Neural cell (in vitro differentiated cells): Measurements from ENCODE around the gene CNNM1. TPM values are rescaled to one million over a fixed set of nuclear protein-coding genes. Genes with fewer than 3 reads are reported as not detected.

ENCODE experiments used
- H2AFZ ChIP-seq: fragments of 200-600, 300-800 bp; sonication (generic), shearing (Covaris generic); 2 replicates; pipeline ENCODE4 v1.6.0; 2014; ENCODE audit warnings: low read depth, mild to moderate bottlenecking, antibody characterized with exemption, low read length, moderate library complexity
- H3F3A ChIP-seq: fragments of 200-600 bp; shearing (Covaris generic); 2 replicates; pipeline ENCODE4 v1.6.1; 2016; ENCODE audit warnings: mild to moderate bottlenecking, moderate library complexity, mixed read lengths, antibody characterized with exemption, low read length; ENCODE audit not compliant: insufficient read depth, poor library complexity, severe bottlenecking
- H3K27ac ChIP-seq: fragments of 200-600, 300-800 bp; sonication (generic), shearing (Covaris generic); 2 replicates; pipeline ENCODE4 v1.5.1; 2014; ENCODE audit warnings: mild to moderate bottlenecking, low read length, moderate library complexity
- H3K27me3 ChIP-seq: fragments of 300-800, 200-600 bp; sonication (generic), shearing (Covaris generic); 2 replicates; pipeline ENCODE4 v1.6.0; 2014; ENCODE audit warnings: mild to moderate bottlenecking, low read depth, low read length, moderate library complexity; ENCODE audit not compliant: insufficient read depth
- H3K36me3 ChIP-seq: fragments of 300-800, 200-600 bp; sonication (generic), shearing (Covaris generic); 2 replicates; pipeline ENCODE4 v1.5.1; 2014; ENCODE audit warnings: mild to moderate bottlenecking, antibody characterized with exemption, low read length, moderate library complexity; ENCODE audit not compliant: insufficient read depth
- H3K4me2 ChIP-seq: fragments of 300-800, 200-600 bp; sonication (generic), shearing (Covaris generic); 2 replicates; pipeline ENCODE4 v1.6.0; 2014; ENCODE audit warnings: mild to moderate bottlenecking, low read length
- H3K4me3 ChIP-seq: fragments of 300-800, 200-600 bp; sonication (generic), shearing (Covaris generic); 2 replicates; pipeline ENCODE4 v1.5.1; 2014; ENCODE audit warnings: mild to moderate bottlenecking, low read length, moderate library complexity
- H3K79me2 ChIP-seq: fragments of 200-600 bp; shearing (Covaris generic); replicated peaks from 2 replicates; pipeline ENCODE4 v1.6.0; 2014; ENCODE audit warnings: mild to moderate bottlenecking, low read length, moderate library complexity; ENCODE audit not compliant: insufficient read depth
- H3K9ac ChIP-seq: fragments of 300-800, 200-600 bp; sonication (generic), shearing (Covaris generic); 2 replicates; pipeline ENCODE4 v1.6.1; 2016; ENCODE audit warnings: mild to moderate bottlenecking, low read length, mixed read lengths
- H3K9me2 ChIP-seq: fragments of 200-600 bp; shearing (Covaris generic); 2 replicates; pipeline ENCODE4 v1.6.1; 2016; ENCODE audit warnings: mild to moderate bottlenecking, low read length, mixed read lengths; ENCODE audit not compliant: insufficient read depth
- H3K9me3 ChIP-seq: fragments of 200-600, 300-800 bp; sonication (generic), shearing (Covaris generic); 2 replicates; pipeline ENCODE4 v1.6.1; 2016; ENCODE audit warnings: mild to moderate bottlenecking, mixed run types, low read length, moderate library complexity, mixed read lengths
- H4K20me1 ChIP-seq: fragments of 200-600 bp; shearing (Covaris generic); 2 replicates; pipeline ENCODE4 v1.6.1; 2016; ENCODE audit warnings: mild to moderate bottlenecking, mixed run types; ENCODE audit not compliant: insufficient read depth
- EP300 ChIP-seq: fragments of 450-650 bp; conservative IDR thresholded peaks from 2 replicates; pipeline ENCODE4 v1.6.1; 2014; ENCODE audit warnings: antibody characterized with exemption, mild to moderate bottlenecking, moderate library complexity; ENCODE audit not compliant: poor library complexity, severe bottlenecking
- EZH2 ChIP-seq: fragments of 200-600, 300-800 bp; shearing (Covaris generic), sonication (generic); IDR thresholded peaks from 2 replicates; pipeline ENCODE4 v1.6.1; 2014; ENCODE audit warnings: antibody characterized with exemption, low read length, borderline replicate concordance, mild to moderate bottlenecking; ENCODE audit not compliant: insufficient read depth, poor library complexity, severe bottlenecking
- MXI1 ChIP-seq: fragments of 450-650 bp; conservative IDR thresholded peaks from 2 replicates; pipeline ENCODE4 v1.6.1; 2014; ENCODE audit warnings: antibody characterized with exemption, mild to moderate bottlenecking; ENCODE audit not compliant: poor library complexity, severe bottlenecking
- POLR2AphosphoS5 ChIP-seq: IDR thresholded peaks from 2 replicates; pipeline ENCODE4 v1.6.1; 2012
- RAD21 ChIP-seq: fragments of 450-650 bp; conservative IDR thresholded peaks from 2 replicates; pipeline ENCODE4 v1.6.1; 2014; ENCODE audit warnings: antibody characterized with exemption, mild to moderate bottlenecking, moderate library complexity
- SMC3 ChIP-seq: fragments of 450-650 bp; conservative IDR thresholded peaks from 2 replicates; pipeline ENCODE4 v1.6.1; 2014; ENCODE audit warnings: antibody characterized with exemption, mild to moderate bottlenecking, moderate library complexity; ENCODE audit not compliant: poor library complexity
- TAF1 ChIP-seq: IDR thresholded peaks from 2 replicates; pipeline ENCODE4 v1.6.1; 2012; ENCODE audit warnings: low read depth
- polyA plus RNA-seq: library from polyadenylated mRNA; depleted of rRNA; stranded (reverse); fragments of >200 nt; gene quantifications from 2 replicates; pipeline ENCODE4 v1.2.3, GENCODE V29; 2014
- TF ChIP-seq, protein P1 (sequence below): fragments of 450-650 bp; IDR thresholded peaks from 2 replicates; pipeline ENCODE4 v1.5.1; 2014; ENCODE audit warnings: antibody characterized with exemption, mild to moderate bottlenecking, moderate library complexity; ENCODE audit not compliant: poor library complexity, severe bottlenecking
- TF ChIP-seq, protein P2 (sequence below): IDR thresholded peaks from 2 replicates; pipeline ENCODE4 v1.6.1; 2012; ENCODE audit warnings: borderline replicate concordance

CNNM1 gene
- polyA plus RNA-seq, 1 donor from 2014 or later: 1.5 TPM

DNA sequence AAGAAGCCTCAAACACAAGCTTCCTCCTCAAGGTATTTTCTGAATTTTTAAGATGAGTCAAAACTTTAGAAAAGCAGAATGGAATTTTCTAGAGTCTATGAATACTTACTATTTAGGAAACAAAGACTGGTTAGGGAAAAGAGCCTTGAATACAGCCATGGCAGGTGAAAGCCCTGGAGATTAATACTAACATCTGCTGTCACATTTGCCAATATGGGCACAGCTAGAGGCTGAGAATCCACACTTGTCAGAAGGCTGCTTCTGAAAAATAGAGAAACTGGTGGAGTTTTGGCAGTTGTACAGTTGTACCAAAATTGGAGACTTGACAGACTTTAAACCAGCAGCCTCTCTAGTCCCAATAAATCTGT lies 24.3 kb upstream of the CNNM1 start:
- Histone ChIP-seq H3K27ac (no peak overlapping the region), H3K9ac (no peak overlapping the region), H4K20me1 (no peaks in the 10 kb centered on the region), H3K4me3 (no peak overlapping the region), H3K36me3 (no peaks in the 10 kb centered on the region), H3K4me2 (no peak overlapping the region), H3K9me3 (no peaks in the 10 kb centered on the region), H3K27me3 (no peaks in the 10 kb centered on the region), H3F3A (no peaks in the 10 kb centered on the region), H2AFZ (no peak overlapping the region), H3K79me2 (no peaks in the 10 kb centered on the region), H3K9me2 (no peaks in the 10 kb centered on the region)
- no peak for TF ChIP-seq TAF1
- TF ChIP-seq POLR2AphosphoS5: no peak
- no peak for TF ChIP-seq RAD21
- TF ChIP-seq, protein P1, sequence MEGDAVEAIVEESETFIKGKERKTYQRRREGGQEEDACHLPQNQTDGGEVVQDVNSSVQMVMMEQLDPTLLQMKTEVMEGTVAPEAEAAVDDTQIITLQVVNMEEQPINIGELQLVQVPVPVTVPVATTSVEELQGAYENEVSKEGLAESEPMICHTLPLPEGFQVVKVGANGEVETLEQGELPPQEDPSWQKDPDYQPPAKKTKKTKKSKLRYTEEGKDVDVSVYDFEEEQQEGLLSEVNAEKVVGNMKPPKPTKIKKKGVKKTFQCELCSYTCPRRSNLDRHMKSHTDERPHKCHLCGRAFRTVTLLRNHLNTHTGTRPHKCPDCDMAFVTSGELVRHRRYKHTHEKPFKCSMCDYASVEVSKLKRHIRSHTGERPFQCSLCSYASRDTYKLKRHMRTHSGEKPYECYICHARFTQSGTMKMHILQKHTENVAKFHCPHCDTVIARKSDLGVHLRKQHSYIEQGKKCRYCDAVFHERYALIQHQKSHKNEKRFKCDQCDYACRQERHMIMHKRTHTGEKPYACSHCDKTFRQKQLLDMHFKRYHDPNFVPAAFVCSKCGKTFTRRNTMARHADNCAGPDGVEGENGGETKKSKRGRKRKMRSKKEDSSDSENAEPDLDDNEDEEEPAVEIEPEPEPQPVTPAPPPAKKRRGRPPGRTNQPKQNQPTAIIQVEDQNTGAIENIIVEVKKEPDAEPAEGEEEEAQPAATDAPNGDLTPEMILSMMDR: no peak
- TF ChIP-seq, protein P2, sequence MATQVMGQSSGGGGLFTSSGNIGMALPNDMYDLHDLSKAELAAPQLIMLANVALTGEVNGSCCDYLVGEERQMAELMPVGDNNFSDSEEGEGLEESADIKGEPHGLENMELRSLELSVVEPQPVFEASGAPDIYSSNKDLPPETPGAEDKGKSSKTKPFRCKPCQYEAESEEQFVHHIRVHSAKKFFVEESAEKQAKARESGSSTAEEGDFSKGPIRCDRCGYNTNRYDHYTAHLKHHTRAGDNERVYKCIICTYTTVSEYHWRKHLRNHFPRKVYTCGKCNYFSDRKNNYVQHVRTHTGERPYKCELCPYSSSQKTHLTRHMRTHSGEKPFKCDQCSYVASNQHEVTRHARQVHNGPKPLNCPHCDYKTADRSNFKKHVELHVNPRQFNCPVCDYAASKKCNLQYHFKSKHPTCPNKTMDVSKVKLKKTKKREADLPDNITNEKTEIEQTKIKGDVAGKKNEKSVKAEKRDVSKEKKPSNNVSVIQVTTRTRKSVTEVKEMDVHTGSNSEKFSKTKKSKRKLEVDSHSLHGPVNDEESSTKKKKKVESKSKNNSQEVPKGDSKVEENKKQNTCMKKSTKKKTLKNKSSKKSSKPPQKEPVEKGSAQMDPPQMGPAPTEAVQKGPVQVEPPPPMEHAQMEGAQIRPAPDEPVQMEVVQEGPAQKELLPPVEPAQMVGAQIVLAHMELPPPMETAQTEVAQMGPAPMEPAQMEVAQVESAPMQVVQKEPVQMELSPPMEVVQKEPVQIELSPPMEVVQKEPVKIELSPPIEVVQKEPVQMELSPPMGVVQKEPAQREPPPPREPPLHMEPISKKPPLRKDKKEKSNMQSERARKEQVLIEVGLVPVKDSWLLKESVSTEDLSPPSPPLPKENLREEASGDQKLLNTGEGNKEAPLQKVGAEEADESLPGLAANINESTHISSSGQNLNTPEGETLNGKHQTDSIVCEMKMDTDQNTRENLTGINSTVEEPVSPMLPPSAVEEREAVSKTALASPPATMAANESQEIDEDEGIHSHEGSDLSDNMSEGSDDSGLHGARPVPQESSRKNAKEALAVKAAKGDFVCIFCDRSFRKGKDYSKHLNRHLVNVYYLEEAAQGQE: no peak
- no peak for TF ChIP-seq EZH2
- no peak for TF ChIP-seq EP300
- TF ChIP-seq MXI1: no peak
- TF ChIP-seq SMC3: no peak

DNA sequence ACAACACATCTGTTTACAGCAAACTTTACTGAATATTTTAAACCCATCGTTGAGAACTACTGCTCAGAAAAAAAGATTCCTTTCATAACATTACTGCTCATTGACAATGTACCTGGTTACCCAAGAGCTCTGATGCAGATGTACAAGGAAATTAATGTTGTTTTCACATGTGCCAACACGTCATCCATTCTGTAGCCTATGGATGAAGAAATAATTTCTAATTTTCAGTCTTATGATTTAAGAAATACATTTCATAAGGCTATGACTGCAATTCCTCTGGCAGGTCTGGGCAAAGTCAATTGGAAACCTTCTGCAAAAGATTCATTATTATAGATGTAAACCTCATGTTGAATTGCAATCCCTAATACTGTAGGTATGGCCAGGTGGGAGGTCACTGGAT lies 16.7 kb upstream of the CNNM1 start:
- Histone ChIP-seq H3K79me2 (no peaks in the 10 kb centered on the region), H3K9ac (no peak overlapping the region), H3K9me3 (peaks cover 5% of the 10 kb centered on the region), H3K36me3 (no peaks in the 10 kb centered on the region), H3K27ac (no peak overlapping the region), H2AFZ (no peak overlapping the region), H3K4me3 (no peak overlapping the region), H4K20me1 (no peaks in the 10 kb centered on the region), H3K9me2 (no peaks in the 10 kb centered on the region), H3K27me3 (no peaks in the 10 kb centered on the region), H3K4me2 (no peak overlapping the region), H3F3A (no peaks in the 10 kb centered on the region)
- no peak for TF ChIP-seq TAF1
- no peak for TF ChIP-seq RAD21
- no peak for TF ChIP-seq EP300
- TF ChIP-seq, protein P2: no peak
- no peak for TF ChIP-seq POLR2AphosphoS5
- TF ChIP-seq, protein P1: no peak
- TF ChIP-seq SMC3: no peak
- TF ChIP-seq EZH2: no peak
- TF ChIP-seq MXI1: no peak
